ENCODE results near the gene PAX2. TPM values are rescaled to one million over a fixed set of nuclear protein-coding genes. Genes with fewer than 3 reads are reported as not detected.

PAX2 gene
- total RNA-seq, 1 experiment from 2014 or later, result not detected

DNA sequence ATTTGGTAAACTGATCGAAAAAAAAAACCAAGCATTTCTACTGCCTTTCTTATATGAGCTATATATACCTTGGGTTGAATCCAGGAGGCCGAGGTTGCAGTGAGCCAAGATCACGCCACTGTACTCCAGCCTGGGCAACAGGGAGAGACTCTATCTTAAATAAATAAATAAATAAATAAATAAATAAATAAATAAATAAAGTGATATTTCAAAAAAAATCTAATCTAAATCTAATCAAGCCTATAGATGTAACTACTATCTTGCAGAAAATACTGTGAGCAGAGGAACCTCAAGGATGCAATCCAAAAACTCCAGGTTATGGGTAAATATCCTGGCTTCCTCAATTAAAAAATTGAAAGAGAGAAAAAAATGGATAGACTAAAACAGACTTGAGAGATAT lies 96.1 kb downstream of the PAX2 start:
- DNase-seq (ENCODE audit: low read depth, low spot score), result no peak
- in situ Hi-C loops (cut with HindIII; ENCODE audit: low pct_unique_long_range_greater_than_20kb, low sequenced_read_pairs), result no loop called here

DNA sequence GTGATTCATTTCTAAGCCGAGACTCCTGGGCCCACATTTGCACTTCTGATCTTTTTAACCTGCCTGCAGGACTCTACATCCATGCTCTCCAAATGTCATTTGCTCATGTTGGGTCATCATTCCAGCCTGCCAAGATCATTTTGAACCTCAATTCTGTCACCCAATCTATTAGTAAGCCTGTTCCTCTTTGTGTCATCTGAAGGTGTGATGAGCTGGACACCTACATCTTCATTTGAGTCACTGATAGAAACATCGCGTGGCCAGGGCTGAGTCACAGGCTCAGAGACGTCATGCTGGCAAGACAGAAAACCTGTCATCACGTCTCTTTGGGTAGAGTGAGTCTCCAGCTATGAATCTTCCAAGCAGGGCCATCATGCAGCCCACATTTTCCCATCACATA lies 102.1 kb downstream of the PAX2 start:
- no peak for DNase-seq (ENCODE audit: low read depth, low spot score)
- in situ Hi-C loops (cut with HindIII; ENCODE audit: low pct_unique_long_range_greater_than_20kb, low sequenced_read_pairs), result no loop called here

DNA sequence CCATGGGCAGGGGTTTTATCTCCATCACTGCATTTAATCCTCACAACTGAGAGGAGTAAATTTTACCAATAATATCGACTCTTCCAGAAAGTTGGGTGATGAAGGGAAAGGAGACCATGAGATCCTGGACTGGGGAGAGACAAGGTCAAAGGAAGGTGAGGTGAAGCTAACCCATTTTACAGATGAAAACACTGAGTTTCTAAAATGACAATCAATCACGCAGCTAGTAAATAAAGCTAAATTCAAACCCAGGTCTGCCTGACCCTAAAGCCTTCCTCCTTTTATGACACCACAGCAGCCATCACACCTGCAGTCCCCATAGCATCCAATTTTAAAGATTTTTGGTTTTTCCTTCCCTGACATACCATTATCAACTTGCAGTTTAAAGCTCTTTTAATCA lies 103.4 kb downstream of the PAX2 start:
- DNase-seq (ENCODE audit: low read depth, low spot score), result no peak

DNA sequence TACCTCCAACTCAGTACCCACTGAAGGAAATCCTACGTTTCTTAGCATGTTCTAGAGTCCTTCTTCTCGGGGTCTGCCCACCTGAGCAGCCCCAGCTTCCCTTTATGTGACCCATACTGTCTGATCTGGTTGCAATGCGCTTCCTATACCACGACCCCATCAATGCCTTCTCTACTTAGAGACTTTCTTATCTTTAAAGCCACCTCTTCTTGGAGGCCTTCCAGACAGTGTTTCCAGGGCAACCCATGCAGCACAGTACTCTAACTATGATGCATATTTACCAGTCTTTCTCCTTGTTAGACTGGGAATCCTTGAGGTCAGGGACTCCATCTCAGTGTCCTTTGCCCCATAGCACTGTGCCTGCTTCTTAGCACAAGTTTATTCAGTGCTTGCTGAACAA lies 112.9 kb downstream of the PAX2 start:
- no peak for DNase-seq (ENCODE audit: low read depth, low spot score)
- in situ Hi-C loops (cut with HindIII; ENCODE audit: low pct_unique_long_range_greater_than_20kb, low sequenced_read_pairs), result no loop called here

More for the DNA sequence above, 103.4 kb downstream of the PAX2 start:
- in situ Hi-C loops (cut with HindIII; ENCODE audit: low pct_unique_long_range_greater_than_20kb, low sequenced_read_pairs), result no loop called here

GRCh38 chr10:100858747-100859483 lies 113.5 kb downstream of the PAX2 start:
- in situ Hi-C loops (cut with HindIII; ENCODE audit: low pct_unique_long_range_greater_than_20kb, low sequenced_read_pairs), result no loop called here
- DNase-seq (ENCODE audit: low read depth, low spot score), result no peak

- DNase-seq (ENCODE audit: low read depth, low spot score), result no peak
- in situ Hi-C loops (cut with HindIII; ENCODE audit: low pct_unique_long_range_greater_than_20kb, low sequenced_read_pairs), result no loop called here
These were observed 114.0 kb downstream of the PAX2 start for GRCh38 chr10:100859484-100859763.

- in situ Hi-C loops (cut with HindIII; ENCODE audit: low pct_unique_long_range_greater_than_20kb, low sequenced_read_pairs), result no loop called here
- no peak for DNase-seq (ENCODE audit: low read depth, low spot score)
These were observed 118.1 kb downstream of the PAX2 start for GRCh38 chr10:100863433-100863832.

- in situ Hi-C loops (cut with HindIII; ENCODE audit: low pct_unique_long_range_greater_than_20kb, low sequenced_read_pairs), result no loop called here
- no peak for DNase-seq (ENCODE audit: low read depth, low spot score)
These were observed 118.9 kb downstream of the PAX2 start for GRCh38 chr10:100864036-100864885.

DNA sequence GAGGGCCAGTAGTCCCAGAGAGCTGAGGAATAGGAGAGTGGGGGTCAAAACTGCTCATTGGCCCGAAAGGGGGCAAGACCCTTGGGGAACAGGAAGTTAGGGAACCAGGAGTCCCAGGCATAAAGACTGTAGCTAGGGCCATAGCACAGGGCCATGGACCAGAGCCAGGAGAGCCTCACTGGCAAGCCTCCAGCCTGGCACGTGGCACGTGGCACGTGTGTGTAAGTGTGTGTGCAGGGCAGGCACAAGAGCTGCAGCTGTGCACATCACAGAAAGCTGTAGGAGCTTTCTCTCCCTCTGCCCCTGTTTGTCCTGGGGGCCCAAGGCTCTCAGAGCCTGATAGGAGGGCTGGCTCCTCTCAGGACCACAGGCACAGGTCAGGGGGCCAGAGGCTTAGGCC lies 119.6 kb downstream of the PAX2 start:
- in situ Hi-C loops (cut with HindIII; ENCODE audit: low pct_unique_long_range_greater_than_20kb, low sequenced_read_pairs), result no loop called here
- no peak for DNase-seq (ENCODE audit: low read depth, low spot score)

GRCh38 chr10:100866010-100866409 lies 120.6 kb downstream of the PAX2 start:
- in situ Hi-C loops (cut with HindIII; ENCODE audit: low pct_unique_long_range_greater_than_20kb, low sequenced_read_pairs), result no loop called here
- no peak for DNase-seq (ENCODE audit: low read depth, low spot score)

DNA sequence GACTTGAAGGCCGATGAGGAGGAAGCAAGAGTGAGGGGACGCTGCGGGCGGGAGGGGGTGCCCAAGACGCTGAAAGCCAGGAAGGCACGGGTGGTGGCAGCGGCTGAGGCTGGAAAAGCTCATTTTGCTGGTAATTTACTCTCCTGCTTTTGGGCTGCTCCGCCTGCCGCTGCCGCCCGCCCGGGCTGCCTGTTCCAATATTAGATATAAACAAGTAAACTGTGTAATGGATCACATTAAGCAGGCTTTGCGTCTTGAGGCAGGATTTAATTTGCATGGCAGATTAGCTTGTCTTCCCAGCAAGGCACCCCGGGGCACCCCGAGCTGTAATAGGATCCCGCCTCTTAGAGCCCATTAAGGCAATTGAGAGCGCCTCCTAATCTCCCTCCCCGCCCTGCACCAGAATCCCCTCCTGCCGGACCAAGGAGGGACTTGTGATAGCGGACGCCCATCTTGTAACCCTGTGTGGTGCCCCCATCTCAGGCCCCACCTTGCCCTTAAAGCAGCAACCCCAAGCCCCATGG lies 121.3 kb downstream of the PAX2 start:
- in situ Hi-C loops (cut with HindIII; ENCODE audit: low pct_unique_long_range_greater_than_20kb, low sequenced_read_pairs), result no loop called here
- DNase-seq (ENCODE audit: low read depth, low spot score), result no peak

- DNase-seq (ENCODE audit: low read depth, low spot score), result no peak
- in situ Hi-C loops (cut with HindIII; ENCODE audit: low pct_unique_long_range_greater_than_20kb, low sequenced_read_pairs), result no loop called here
These were observed 122.0 kb downstream of the PAX2 start for GRCh38 chr10:100867261-100867963.

GRCh38 chr10:100868382-100868781 lies 123.0 kb downstream of the PAX2 start:
- DNase-seq (ENCODE audit: low read depth, low spot score), result no peak
- in situ Hi-C loops (cut with HindIII; ENCODE audit: low pct_unique_long_range_greater_than_20kb, low sequenced_read_pairs), result no loop called here

- in situ Hi-C loops (cut with HindIII; ENCODE audit: low pct_unique_long_range_greater_than_20kb, low sequenced_read_pairs), result no loop called here
These were observed 124.0 kb downstream of the PAX2 start for GRCh38 chr10:100869399-100869798.

GRCh38 chr10:100872034-100872791 lies 126.8 kb downstream of the PAX2 start:
- DNase-seq (ENCODE audit: low read depth, low spot score), result peak; percentile 62
- in situ Hi-C loops (cut with HindIII; ENCODE audit: low pct_unique_long_range_greater_than_20kb, low sequenced_read_pairs), result no loop called here

More at GRCh38 chr10:100869399-100869798, 124.0 kb downstream of the PAX2 start:
- DNase-seq (ENCODE audit: low read depth, low spot score), result no peak

- no peak for DNase-seq (ENCODE audit: low read depth, low spot score)
- in situ Hi-C loops (cut with HindIII; ENCODE audit: low pct_unique_long_range_greater_than_20kb, low sequenced_read_pairs), result no loop called here
These were observed 127.9 kb downstream of the PAX2 start for GRCh38 chr10:100873146-100873826.

DNA sequence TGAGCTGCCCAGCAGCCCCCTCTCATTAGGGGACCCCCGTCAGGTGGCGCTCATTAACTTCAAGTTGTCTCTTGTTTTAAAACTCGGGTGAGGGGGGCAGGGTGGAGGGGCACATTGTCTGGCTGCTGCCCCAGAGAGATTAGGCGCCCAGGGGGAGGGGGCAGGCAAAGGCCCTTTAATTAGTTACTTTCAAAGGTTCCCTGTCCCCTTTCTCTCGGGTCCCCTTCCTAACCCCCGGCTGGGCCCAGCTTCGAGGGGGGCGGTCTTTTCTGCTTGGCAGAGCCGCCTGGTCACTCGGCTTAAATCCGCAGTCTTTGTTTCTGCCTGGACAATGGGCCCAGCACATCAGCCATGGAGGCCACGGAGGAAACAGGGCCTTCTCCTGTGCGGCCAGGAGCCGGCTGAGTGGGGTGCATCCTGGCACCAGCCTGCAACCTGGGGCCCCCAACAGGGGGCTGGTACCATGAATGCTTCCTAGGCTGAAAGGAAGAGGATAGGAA lies 128.5 kb downstream of the PAX2 start:
- in situ Hi-C loops (cut with HindIII; ENCODE audit: low pct_unique_long_range_greater_than_20kb, low sequenced_read_pairs), result no loop called here
- DNase-seq (ENCODE audit: low read depth, low spot score), result no peak
